ENCODE results near the gene GLA.

Gene GLA

GRCh38 chrX:101417981-101418841 lies 10.5 kb upstream of the GLA start:
- peaks cover 0 to under 1% of the 10 kb centered on the region in 2 donors for H3K36me3 ChIP-seq (ENCODE audit: control insufficient read depth in 2 of 2, insufficient read depth in 2 of 2, low read length in 2 of 2)
- no peaks in the 10 kb centered on the region for H3K9me3 ChIP-seq (ENCODE audit: control insufficient read depth in 2 of 2, low read length in 2 of 2)
- H3K4me1 ChIP-seq (ENCODE audit: control insufficient read depth, insufficient read depth, low read length) = peaks cover 14% of the 10 kb centered on the region
- peak overlapping the region; percentile 89 to 95 for H3K9ac ChIP-seq (ENCODE audit: low read length in 2 of 2)
- H3K4me3 ChIP-seq (ENCODE audit: low read length in 2 of 2) = peak overlapping the region; percentile 72 to 78
- H3K27ac ChIP-seq (ENCODE audit: low read length) = peak overlapping the region; percentile 92
- peaks cover 0 to 3% of the 10 kb centered on the region in 2 donors for H3K27me3 ChIP-seq (ENCODE audit: control insufficient read depth in 1 of 2, insufficient read depth in 2 of 2, low read length in 2 of 2)

- H3K9me3 ChIP-seq (ENCODE audit: control insufficient read depth in 2 of 2, low read length in 2 of 2) = no peaks in the 10 kb centered on the region
- H3K9ac ChIP-seq (ENCODE audit: low read length in 2 of 2) = peak overlapping the region in 1 of 2 donors; percentile 89
- H3K27ac ChIP-seq (ENCODE audit: low read length) = peak overlapping the region; percentile 92
- peaks cover 0 to 10% of the 10 kb centered on the region in 2 donors for H3K27me3 ChIP-seq (ENCODE audit: control insufficient read depth in 1 of 2, insufficient read depth in 2 of 2, low read length in 2 of 2)
- H3K36me3 ChIP-seq (ENCODE audit: control insufficient read depth in 2 of 2, insufficient read depth in 2 of 2, low read length in 2 of 2) = peaks cover 3 to 11% of the 10 kb centered on the region in 2 donors
- peaks cover 17% of the 10 kb centered on the region for H3K4me1 ChIP-seq (ENCODE audit: control insufficient read depth, insufficient read depth, low read length)
- peak overlapping the region in 1 of 2 donors; percentile 78 for H3K4me3 ChIP-seq (ENCODE audit: low read length in 2 of 2)
Measured at GRCh38 chrX:101417190-101417589, 9.5 kb upstream of the GLA start.

- H3K4me1 ChIP-seq (ENCODE audit: control insufficient read depth, insufficient read depth, low read length) = peaks cover 17% of the 10 kb centered on the region
- H3K27ac ChIP-seq (ENCODE audit: low read length) = peak overlapping the region; percentile 92
- peaks cover 0 to 10% of the 10 kb centered on the region in 2 donors for H3K27me3 ChIP-seq (ENCODE audit: control insufficient read depth in 1 of 2, insufficient read depth in 2 of 2, low read length in 2 of 2)
- H3K9me3 ChIP-seq (ENCODE audit: control insufficient read depth in 2 of 2, low read length in 2 of 2) = no peaks in the 10 kb centered on the region
- no peak overlapping the region for H3K4me3 ChIP-seq (ENCODE audit: low read length in 2 of 2)
- no peak overlapping the region for H3K9ac ChIP-seq (ENCODE audit: low read length in 2 of 2)
- H3K36me3 ChIP-seq (ENCODE audit: control insufficient read depth in 2 of 2, insufficient read depth in 2 of 2, low read length in 2 of 2) = peaks cover 5 to 13% of the 10 kb centered on the region in 2 donors
Measured at GRCh38 chrX:101416691-101417090, 9.0 kb upstream of the GLA start.

- Histone ChIP-seq H3K36me3 (ENCODE audit: control insufficient read depth in 2 of 2, insufficient read depth in 2 of 2, low read length in 2 of 2) (peaks cover 5 to 13% of the 10 kb centered on the region in 2 donors), H3K27ac (ENCODE audit: low read length) (peak overlapping the region; percentile 64), H3K9ac (ENCODE audit: low read length in 2 of 2) (peak overlapping the region; percentile 57 to 73), H3K9me3 (ENCODE audit: control insufficient read depth in 2 of 2, low read length in 2 of 2) (no peaks in the 10 kb centered on the region), H3K4me3 (ENCODE audit: low read length in 2 of 2) (peak overlapping the region in 1 of 2 donors; percentile 29), H3K27me3 (ENCODE audit: control insufficient read depth in 1 of 2, insufficient read depth in 2 of 2, low read length in 2 of 2) (peaks cover 0 to 10% of the 10 kb centered on the region in 2 donors), H3K4me1 (ENCODE audit: control insufficient read depth, insufficient read depth, low read length) (peaks cover 17% of the 10 kb centered on the region)
Measured at GRCh38 chrX:101415180-101416145, 7.7 kb upstream of the GLA start.

- Histone ChIP-seq H3K27me3 (ENCODE audit: control insufficient read depth in 1 of 2, insufficient read depth in 2 of 2, low read length in 2 of 2) (peaks cover 0 to 8% of the 10 kb centered on the region in 2 donors), H3K36me3 (ENCODE audit: control insufficient read depth in 2 of 2, insufficient read depth in 2 of 2, low read length in 2 of 2) (peaks cover 5 to 13% of the 10 kb centered on the region in 2 donors), H3K4me3 (ENCODE audit: low read length in 2 of 2) (no peak overlapping the region), H3K4me1 (ENCODE audit: control insufficient read depth, insufficient read depth, low read length) (peaks cover 18% of the 10 kb centered on the region), H3K9ac (ENCODE audit: low read length in 2 of 2) (no peak overlapping the region), H3K27ac (ENCODE audit: low read length) (no peak overlapping the region), H3K9me3 (ENCODE audit: control insufficient read depth in 2 of 2, low read length in 2 of 2) (no peaks in the 10 kb centered on the region)
Measured at GRCh38 chrX:101411984-101412383, 4.3 kb upstream of the GLA start.

GRCh38 chrX:101410461-101410860 lies 2.7 kb upstream of the GLA start:
- H3K4me1 ChIP-seq (ENCODE audit: control insufficient read depth, insufficient read depth, low read length) = peaks cover 12% of the 10 kb centered on the region
- no peaks in the 10 kb centered on the region for H3K9me3 ChIP-seq (ENCODE audit: control insufficient read depth in 2 of 2, low read length in 2 of 2)
- H3K4me3 ChIP-seq (ENCODE audit: low read length in 2 of 2) = peak overlapping the region in 1 of 2 donors; percentile 3
- H3K9ac ChIP-seq (ENCODE audit: low read length in 2 of 2) = peak overlapping the region in 1 of 2 donors; percentile 9
- peaks cover 0 to 6% of the 10 kb centered on the region in 2 donors for H3K27me3 ChIP-seq (ENCODE audit: control insufficient read depth in 1 of 2, insufficient read depth in 2 of 2, low read length in 2 of 2)
- no peak overlapping the region for H3K27ac ChIP-seq (ENCODE audit: low read length)
- peaks cover 5 to 13% of the 10 kb centered on the region in 2 donors for H3K36me3 ChIP-seq (ENCODE audit: control insufficient read depth in 2 of 2, insufficient read depth in 2 of 2, low read length in 2 of 2)

GRCh38 chrX:101409043-101409442 lies 1.3 kb upstream of the GLA start:
- peak overlapping the region; percentile 95 for H3K27ac ChIP-seq (ENCODE audit: low read length)
- H3K9ac ChIP-seq (ENCODE audit: low read length in 2 of 2) = peak overlapping the region; percentile 87 to 90
- H3K27me3 ChIP-seq (ENCODE audit: control insufficient read depth in 1 of 2, insufficient read depth in 2 of 2, low read length in 2 of 2) = peaks cover 0 to 6% of the 10 kb centered on the region in 2 donors
- H3K4me1 ChIP-seq (ENCODE audit: control insufficient read depth, insufficient read depth, low read length) = peaks cover 7% of the 10 kb centered on the region
- no peaks in the 10 kb centered on the region for H3K9me3 ChIP-seq (ENCODE audit: control insufficient read depth in 2 of 2, low read length in 2 of 2)
- H3K4me3 ChIP-seq (ENCODE audit: low read length in 2 of 2) = peak overlapping the region; percentile 84 to 88
- peaks cover 5 to 13% of the 10 kb centered on the region in 2 donors for H3K36me3 ChIP-seq (ENCODE audit: control insufficient read depth in 2 of 2, insufficient read depth in 2 of 2, low read length in 2 of 2)

GRCh38 chrX:101408532-101408841 lies 762 bp upstream of the GLA start:
- peak overlapping the region; percentile 95 for H3K27ac ChIP-seq (ENCODE audit: low read length)
- H3K36me3 ChIP-seq (ENCODE audit: control insufficient read depth in 2 of 2, insufficient read depth in 2 of 2, low read length in 2 of 2) = peaks cover 5 to 13% of the 10 kb centered on the region in 2 donors
- H3K9me3 ChIP-seq (ENCODE audit: control insufficient read depth in 2 of 2, low read length in 2 of 2) = no peaks in the 10 kb centered on the region
- peak overlapping the region; percentile 84 to 88 for H3K4me3 ChIP-seq (ENCODE audit: low read length in 2 of 2)
- H3K27me3 ChIP-seq (ENCODE audit: control insufficient read depth in 1 of 2, insufficient read depth in 2 of 2, low read length in 2 of 2) = peaks cover 0 to 6% of the 10 kb centered on the region in 2 donors
- H3K4me1 ChIP-seq (ENCODE audit: control insufficient read depth, insufficient read depth, low read length) = peaks cover 7% of the 10 kb centered on the region
- H3K9ac ChIP-seq (ENCODE audit: low read length in 2 of 2) = peak overlapping the region; percentile 87 to 90

- Histone ChIP-seq H3K27ac (ENCODE audit: low read length) (peak overlapping the region; percentile 95), H3K9ac (ENCODE audit: low read length in 2 of 2) (peak overlapping the region; percentile 83 to 88), H3K4me1 (ENCODE audit: control insufficient read depth, insufficient read depth, low read length) (peaks cover 4% of the 10 kb centered on the region), H3K9me3 (ENCODE audit: control insufficient read depth in 2 of 2, low read length in 2 of 2) (no peaks in the 10 kb centered on the region), H3K27me3 (ENCODE audit: control insufficient read depth in 1 of 2, insufficient read depth in 2 of 2, low read length in 2 of 2) (peaks cover 0 to under 1% of the 10 kb centered on the region in 2 donors), H3K36me3 (ENCODE audit: control insufficient read depth in 2 of 2, insufficient read depth in 2 of 2, low read length in 2 of 2) (peaks cover 3% of the 10 kb centered on the region in 2 donors), H3K4me3 (ENCODE audit: low read length in 2 of 2) (peak overlapping the region; percentile 88 to 96)
Measured at GRCh38 chrX:101407167-101407747, 468 bp downstream of the GLA start.

GRCh38 chrX:101399825-101400224 lies 7.9 kb downstream of the GLA start:
- no peaks in the 10 kb centered on the region for H3K9me3 ChIP-seq (ENCODE audit: control insufficient read depth in 2 of 2, low read length in 2 of 2)
- peaks cover 2 to 4% of the 10 kb centered on the region in 2 donors for H3K36me3 ChIP-seq (ENCODE audit: control insufficient read depth in 2 of 2, insufficient read depth in 2 of 2, low read length in 2 of 2)
- no peaks in the 10 kb centered on the region for H3K27me3 ChIP-seq (ENCODE audit: control insufficient read depth in 1 of 2, insufficient read depth in 2 of 2, low read length in 2 of 2)
- H3K4me1 ChIP-seq (ENCODE audit: control insufficient read depth, insufficient read depth, low read length) = no peaks in the 10 kb centered on the region
- no peak overlapping the region for H3K27ac ChIP-seq (ENCODE audit: low read length)
- H3K9ac ChIP-seq (ENCODE audit: low read length in 2 of 2) = no peak overlapping the region
- H3K4me3 ChIP-seq (ENCODE audit: low read length in 2 of 2) = no peak overlapping the region
